ENCODE data around the gene SGO1.
"Not testable (repeated sequence)": the region's sequence is repeated elsewhere in the genome, so short reads cannot be mapped to it uniquely, and the experiment has no call there.

Gene SGO1

GRCh38 chr3:20185679-20186599 is at the start of gene SGO1:
SGO1 (minus strand) TSS chr3:20186206; CDS start chr3:20184027, 2,179 bp downstream.
- DNase-seq = peak; percentile 100

GRCh38 chr3:20235796-20236195 is 49.8 kb upstream of the SGO1 start:
- DNase-seq = no peak

GRCh38 chr3:20232906-20233780 is 47.1 kb upstream of the SGO1 start:
- no peak for DNase-seq

GRCh38 chr3:20230954-20231353 is 44.9 kb upstream of the SGO1 start:
- DNase-seq = no peak

- no peak for DNase-seq
These were observed 39.8 kb upstream of the SGO1 start for GRCh38 chr3:20225769-20226168.

- no peak for DNase-seq
These were observed 36.3 kb upstream of the SGO1 start for GRCh38 chr3:20222274-20222673.

GRCh38 chr3:20218215-20218614 is 32.2 kb upstream of the SGO1 start:
- no peak for DNase-seq

- DNase-seq = no peak
These were observed 29.6 kb upstream of the SGO1 start for GRCh38 chr3:20215636-20216035.

- not testable (repeated sequence) for DNase-seq
These were observed 27.5 kb upstream of the SGO1 start for GRCh38 chr3:20213491-20213890.

- DNase-seq = not testable (repeated sequence)
These were observed 21.9 kb upstream of the SGO1 start for GRCh38 chr3:20207945-20208344.

- DNase-seq = not testable (repeated sequence)
These were observed 19.9 kb upstream of the SGO1 start for GRCh38 chr3:20205898-20206297.

GRCh38 chr3:20201143-20201542 is 15.1 kb upstream of the SGO1 start:
- no peak for DNase-seq

- no peak for DNase-seq
These were observed 11.8 kb upstream of the SGO1 start for GRCh38 chr3:20197775-20198174.

- DNase-seq = no peak
These were observed 8.9 kb upstream of the SGO1 start for GRCh38 chr3:20194793-20195460.

- DNase-seq = no peak
These were observed 5.0 kb upstream of the SGO1 start for GRCh38 chr3:20190991-20191390.

GRCh38 chr3:20186600-20187004 is 596 bp upstream of the SGO1 start:
- DNase-seq = no peak

- peak; percentile 65 for DNase-seq
These were observed 701 bp downstream of the SGO1 start for GRCh38 chr3:20185331-20185678.

- no peak for DNase-seq
These were observed 3.8 kb downstream of the SGO1 start for GRCh38 chr3:20182206-20182605.

- no peak for DNase-seq
These were observed 4.7 kb downstream of the SGO1 start for GRCh38 chr3:20181276-20181675.

GRCh38 chr3:20173844-20174410 is 12.1 kb downstream of the SGO1 start:
- DNase-seq = no peak

GRCh38 chr3:20161714-20162113 is 24.3 kb downstream of the SGO1 start:
- DNase-seq = no peak

GRCh38 chr3:20160230-20160629 is 25.8 kb downstream of the SGO1 start:
- DNase-seq = no peak

- no peak for DNase-seq
These were observed 31.1 kb downstream of the SGO1 start for GRCh38 chr3:20154928-20155327.
